ENCODE results near the gene AGPAT3.

GRCh38 chr21:43970551-43970950, 105.5 kb downstream of the AGPAT3 start:
- no peak for TF ChIP-seq CTCF (IDR thresholded peaks at IDR 0.05)
- TF ChIP-seq CHD2 (IDR thresholded peaks at IDR 0.05; ENCODE audit: low read length, partially characterized antibody), result no peak
